Measurements from ENCODE around the gene ITGA3. TPM values are rescaled to one million over a fixed set of nuclear protein-coding genes. Genes with fewer than 3 reads are reported as not detected.
A peak's percentile ranks its signal among the peaks of the same experiment; 100 is the strongest.

ITGA3 gene
- total RNA-seq, 4 donors from 2014 or later = 38.9 to 96.7 (median 58.6) TPM

DNA sequence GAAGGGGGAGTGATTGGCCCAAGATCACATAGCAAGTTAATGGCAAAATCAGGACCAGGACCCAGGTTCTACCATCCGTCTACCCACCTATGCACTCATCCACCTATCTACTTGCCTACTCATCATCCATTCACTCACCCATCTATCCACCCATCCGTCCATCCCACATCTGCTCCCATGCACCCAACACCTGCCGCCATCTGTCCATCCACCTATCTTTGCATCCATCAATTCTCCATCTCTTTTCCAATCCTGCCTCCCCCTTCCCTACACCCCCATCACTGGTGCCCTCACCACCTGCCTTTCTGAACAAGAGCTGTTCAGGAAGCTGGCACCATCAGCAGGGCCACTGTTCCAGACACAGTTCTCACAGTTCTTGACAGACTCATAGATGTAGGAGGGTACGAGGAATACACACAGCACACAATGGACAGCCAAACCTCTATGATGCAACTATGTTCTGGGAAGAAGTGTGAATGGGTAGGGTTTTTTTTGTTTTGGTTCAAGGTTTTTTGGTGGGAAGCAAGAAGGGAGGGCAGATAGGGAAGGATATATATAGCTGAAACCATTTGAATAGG, 69.6 kb downstream of the ITGA3 start:
- intact Hi-C loops (cut with DNase I) = no loop called here
- 95% methylated on average over 4 of the region's 4 CpGs for WGBS
- H3K36me3 ChIP-seq = no peaks in the 10 kb centered on the region

DNA sequence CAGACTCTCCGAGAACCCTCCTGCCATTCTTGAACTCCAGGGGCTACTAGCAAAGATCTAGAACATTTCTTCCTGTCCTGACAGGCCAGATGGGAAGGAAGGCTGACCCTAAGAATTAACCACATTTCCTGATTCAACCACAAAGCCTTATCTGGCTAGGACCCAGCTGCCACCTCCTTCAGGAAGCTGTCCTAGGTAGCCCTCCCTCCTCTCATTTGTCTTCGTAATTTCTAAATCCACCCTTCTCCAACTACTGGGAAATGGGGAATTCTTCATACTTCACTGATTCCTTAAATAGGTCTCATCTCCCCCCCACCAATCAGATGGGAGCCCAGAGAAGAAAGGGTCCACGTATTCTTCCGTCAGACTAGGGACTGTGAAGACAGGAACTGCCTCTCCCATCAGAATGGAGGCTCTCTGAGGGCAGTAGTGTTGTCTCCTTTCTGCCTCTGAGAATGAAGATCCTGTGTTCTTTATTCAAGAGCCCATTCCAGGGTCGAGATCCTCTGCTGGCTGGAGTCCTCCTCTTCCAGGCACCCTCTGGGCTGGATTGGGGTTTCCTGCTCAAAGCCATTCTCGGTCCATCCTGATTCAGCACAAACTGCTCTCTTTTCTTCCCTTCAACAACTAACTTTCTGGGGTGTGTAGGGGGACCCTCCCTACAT, 71.9 kb downstream of the ITGA3 start:
- WGBS = 70% methylated on average over 6 of the region's 6 CpGs
- peaks cover 31 to 46% (median 42%) of the 10 kb centered on the region in 4 donors for H3K4me1 ChIP-seq
- no peak overlapping the region for H3K4me3 ChIP-seq
- TF ChIP-seq POLR2A (IDR thresholded peaks at IDR 0.05; ENCODE audit: low read depth) = no peak
- TF ChIP-seq POLR2AphosphoS5 (IDR thresholded peaks at IDR 0.05) = no peak
- TF ChIP-seq, protein P1, sequence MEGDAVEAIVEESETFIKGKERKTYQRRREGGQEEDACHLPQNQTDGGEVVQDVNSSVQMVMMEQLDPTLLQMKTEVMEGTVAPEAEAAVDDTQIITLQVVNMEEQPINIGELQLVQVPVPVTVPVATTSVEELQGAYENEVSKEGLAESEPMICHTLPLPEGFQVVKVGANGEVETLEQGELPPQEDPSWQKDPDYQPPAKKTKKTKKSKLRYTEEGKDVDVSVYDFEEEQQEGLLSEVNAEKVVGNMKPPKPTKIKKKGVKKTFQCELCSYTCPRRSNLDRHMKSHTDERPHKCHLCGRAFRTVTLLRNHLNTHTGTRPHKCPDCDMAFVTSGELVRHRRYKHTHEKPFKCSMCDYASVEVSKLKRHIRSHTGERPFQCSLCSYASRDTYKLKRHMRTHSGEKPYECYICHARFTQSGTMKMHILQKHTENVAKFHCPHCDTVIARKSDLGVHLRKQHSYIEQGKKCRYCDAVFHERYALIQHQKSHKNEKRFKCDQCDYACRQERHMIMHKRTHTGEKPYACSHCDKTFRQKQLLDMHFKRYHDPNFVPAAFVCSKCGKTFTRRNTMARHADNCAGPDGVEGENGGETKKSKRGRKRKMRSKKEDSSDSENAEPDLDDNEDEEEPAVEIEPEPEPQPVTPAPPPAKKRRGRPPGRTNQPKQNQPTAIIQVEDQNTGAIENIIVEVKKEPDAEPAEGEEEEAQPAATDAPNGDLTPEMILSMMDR (IDR thresholded peaks at IDR 0.05) = no peak
- no peak for TF ChIP-seq EP300 (IDR thresholded peaks at IDR 0.05)
- no peak overlapping the region for H3K27ac ChIP-seq (replicated peaks in 1 of 4)
- peaks cover 0 to 18% (median 4%) of the 10 kb centered on the region in 4 donors for H3K27me3 ChIP-seq
- DNase-seq (ENCODE audit: extremely low spot score) = no peak
- intact Hi-C loops (cut with DNase I) = no loop called here
- no peaks in the 10 kb centered on the region for H3K9me3 ChIP-seq
- no peaks in the 10 kb centered on the region for H3K36me3 ChIP-seq

More for the DNA sequence above, 69.6 kb downstream of the ITGA3 start:
- Histone ChIP-seq H3K27ac (replicated peaks in 1 of 4) (no peak overlapping the region), H3K4me3 (no peak overlapping the region), H3K4me1 (peaks cover 23 to 35% (median 31%) of the 10 kb centered on the region in 4 donors), H3K27me3 (peaks cover 0 to 17% (median 4%) of the 10 kb centered on the region in 4 donors), H3K9me3 (no peaks in the 10 kb centered on the region)
- TF ChIP-seq, protein P1 (IDR thresholded peaks at IDR 0.05) = no peak
- no peak for TF ChIP-seq POLR2AphosphoS5 (IDR thresholded peaks at IDR 0.05)
- DNase-seq (ENCODE audit: extremely low spot score) = no peak

DNA sequence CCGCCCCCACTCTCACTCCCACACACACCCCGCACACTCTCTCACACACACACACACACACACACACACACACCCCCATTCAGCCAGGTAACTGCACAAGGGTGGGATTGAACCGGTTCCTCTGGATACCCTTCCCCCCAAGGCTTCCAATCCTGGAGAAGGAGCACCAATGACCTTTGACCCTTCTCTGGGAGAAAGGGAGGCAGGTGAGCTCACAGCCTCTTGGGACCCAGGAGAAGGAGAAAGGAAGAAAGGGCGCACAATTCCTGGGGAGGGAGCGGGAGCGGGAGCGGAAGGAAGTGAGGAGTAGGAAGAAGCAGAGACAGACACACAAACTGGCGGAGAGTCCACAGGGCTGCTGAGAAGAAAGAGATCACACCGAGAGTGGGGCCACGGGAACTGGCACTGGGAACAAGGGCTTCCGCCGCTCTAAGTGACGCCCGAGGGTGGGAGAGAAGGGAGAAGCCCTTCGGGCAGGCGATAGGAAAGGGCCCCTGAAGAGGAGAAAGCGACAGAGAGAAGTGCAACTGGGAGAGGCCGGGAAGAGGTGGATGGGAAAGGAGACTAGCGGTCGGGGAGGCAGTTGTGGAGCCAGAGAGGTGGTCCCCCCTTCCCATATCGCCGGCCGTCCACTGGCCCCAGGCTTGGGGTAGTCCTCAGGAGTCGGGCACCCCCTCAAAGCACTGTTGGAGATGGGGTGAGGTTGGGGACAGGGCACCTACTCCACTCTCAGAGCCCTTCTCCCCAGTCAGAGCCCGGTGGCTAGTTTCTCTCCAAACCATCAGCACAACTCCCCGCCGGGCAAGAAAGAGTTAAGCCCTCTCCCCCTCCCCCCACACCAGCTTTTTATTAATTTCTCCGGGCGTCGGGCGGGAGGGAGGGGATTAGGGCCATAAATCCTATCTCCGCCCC, 72.8 kb downstream of the ITGA3 start:
- no peaks in the 10 kb centered on the region for H3K36me3 ChIP-seq
- intact Hi-C loops (cut with DNase I) = no loop called here
- TF ChIP-seq, protein P1 (IDR thresholded peaks at IDR 0.05) = no peak
- no peak for TF ChIP-seq POLR2AphosphoS5 (IDR thresholded peaks at IDR 0.05)
- TF ChIP-seq EP300 (IDR thresholded peaks at IDR 0.05) = no peak
- no peak for TF ChIP-seq POLR2A (IDR thresholded peaks at IDR 0.05; ENCODE audit: low read depth)
- H3K4me1 ChIP-seq = peaks cover 37 to 47% (median 45%) of the 10 kb centered on the region in 4 donors
- peaks cover 0 to 18% (median 4%) of the 10 kb centered on the region in 4 donors for H3K27me3 ChIP-seq
- peak overlapping the region; percentile 54 to 68 (median 60) for H3K4me3 ChIP-seq
- 34% methylated on average over 29 of the region's 32 CpGs for WGBS
- peak overlapping the region in 2 of 4 donors; percentile 18 to 28 for H3K27ac ChIP-seq (replicated peaks in 1 of 4)
- no peak for DNase-seq (ENCODE audit: extremely low spot score)
- H3K9me3 ChIP-seq = no peaks in the 10 kb centered on the region

DNA sequence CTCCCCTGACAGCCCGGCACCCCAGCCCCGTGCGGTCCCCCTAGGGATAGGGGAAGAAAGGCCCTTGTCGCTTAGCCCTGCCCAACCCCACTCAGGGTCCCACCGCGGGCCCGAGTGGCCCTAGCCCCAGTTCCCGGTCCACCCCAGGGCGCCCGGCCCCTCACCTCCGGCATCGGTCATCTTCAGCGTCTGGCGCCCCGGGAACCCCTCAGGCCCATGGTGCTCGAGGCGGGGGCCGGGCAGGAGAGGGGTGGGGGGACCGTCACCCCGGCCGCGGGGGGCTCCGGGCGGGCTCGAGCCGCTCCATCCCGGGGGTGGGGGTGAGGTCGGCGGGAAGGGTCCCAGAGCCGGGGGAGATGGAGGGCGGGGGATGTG, 73.4 kb downstream of the ITGA3 start:
- DNase-seq (ENCODE audit: extremely low spot score) = no peak
- Histone ChIP-seq H3K27ac (replicated peaks in 1 of 4) (peak overlapping the region in 2 of 4 donors; percentile 18 to 28), H3K36me3 (peaks cover 0 to 5% (median 4%) of the 10 kb centered on the region in 4 donors), H3K27me3 (peaks cover 0 to 18% (median 4%) of the 10 kb centered on the region in 4 donors), H3K4me3 (peak overlapping the region; percentile 54 to 68 (median 60)), H3K9me3 (no peaks in the 10 kb centered on the region), H3K4me1 (peaks cover 35 to 49% (median 48%) of the 10 kb centered on the region in 4 donors)
- 3% methylated on average over 6 of the region's 31 CpGs for WGBS
- no peak for TF ChIP-seq EP300 (IDR thresholded peaks at IDR 0.05)
- no peak for TF ChIP-seq POLR2A (IDR thresholded peaks at IDR 0.05; ENCODE audit: low read depth)
- TF ChIP-seq POLR2AphosphoS5 (IDR thresholded peaks at IDR 0.05) = no peak
- intact Hi-C loops (cut with DNase I) = no loop called here

All from esophagus muscularis mucosa (tissue), 4 donors.